IPS-20b (cell line): ENCODE measurements around the gene THSD4.
A peak's percentile ranks its signal among the peaks of the same experiment; 100 is the strongest.

Experiments used
- H3K27ac ChIP-seq: one replicate; pipeline ENCODE4 v1.5.1; 2013; ENCODE audit warnings: low read length
- H3K27me3 ChIP-seq: 2 replicates; pipeline ENCODE4 v1.6.1; 2013; ENCODE audit warnings: mild to moderate bottlenecking, low read length, inconsistent platforms; ENCODE audit not compliant: insufficient read depth
- H3K36me3 ChIP-seq: 2 replicates; pipeline ENCODE4 v1.6.1; 2013; ENCODE audit warnings: low read depth, mild to moderate bottlenecking, inconsistent platforms, low read length, moderate library complexity; ENCODE audit not compliant: insufficient read depth
- H3K4me1 ChIP-seq: 2 replicates; pipeline ENCODE4 v1.6.1; 2013; ENCODE audit warnings: mild to moderate bottlenecking, control low read depth, inconsistent platforms, low read length, moderate library complexity; ENCODE audit not compliant: insufficient read depth
- H3K4me3 ChIP-seq: 2 replicates; pipeline ENCODE4 v1.5.1; 2013; ENCODE audit warnings: mild to moderate bottlenecking, low read length, inconsistent platforms
- H3K9ac ChIP-seq: 2 replicates; pipeline ENCODE4 v1.6.1; 2013; ENCODE audit warnings: low read depth, mild to moderate bottlenecking, inconsistent platforms, low read length, moderate library complexity
- H3K9me3 ChIP-seq: 2 replicates; pipeline ENCODE4 v1.6.1; 2013; ENCODE audit warnings: mild to moderate bottlenecking, low read depth, low read length, inconsistent platforms; ENCODE audit not compliant: insufficient read depth

Gene THSD4

DNA sequence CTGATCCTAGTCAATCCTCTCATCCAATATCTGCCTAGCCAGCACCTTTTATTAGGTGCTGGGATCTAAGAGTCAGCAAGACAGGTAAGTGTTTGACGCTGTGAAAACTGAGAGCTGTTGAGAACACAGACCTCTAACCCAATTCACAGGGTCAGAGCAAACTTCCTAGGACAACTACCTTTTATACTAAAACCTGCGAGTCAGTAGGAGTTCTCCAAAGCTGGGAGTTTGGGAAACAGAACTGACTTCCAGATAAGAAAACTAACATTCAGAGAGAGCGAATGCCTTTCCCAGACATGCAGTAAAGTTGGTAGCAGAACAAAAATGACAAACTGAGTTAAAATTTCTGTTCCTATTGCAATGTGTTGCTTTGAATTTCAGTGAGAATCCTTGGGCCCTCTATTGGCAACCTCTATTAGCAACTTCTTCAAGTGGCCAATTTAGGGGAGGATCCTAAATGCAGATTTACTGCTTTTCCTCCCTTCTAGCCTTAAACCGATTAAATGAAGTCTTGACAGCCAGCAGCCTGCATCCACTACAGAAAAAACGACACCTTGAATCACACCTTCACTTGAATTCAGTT is 706.4 kb downstream of the THSD4 start:
- 0 out of 2 replicates have a peak, but pooled peaks cover 3% of the 10 kb centered on the region for H3K36me3 ChIP-seq
- H3K9ac ChIP-seq, result no peak overlapping the region
- no peaks in the 10 kb centered on the region for H3K27me3 ChIP-seq
- H3K9me3 ChIP-seq, result peaks cover 18% of the 10 kb centered on the region
- peaks cover 8% of the 10 kb centered on the region for H3K4me1 ChIP-seq
- no peak overlapping the region for H3K4me3 ChIP-seq
- H3K27ac ChIP-seq, result no peak overlapping the region

GRCh38 chr15:71822890-71823630 is 707.8 kb downstream of the THSD4 start:
- Histone ChIP-seq H3K9ac (no peak overlapping the region), H3K27ac (no peak overlapping the region), H3K36me3 (peaks cover 17% of the 10 kb centered on the region; the same call in 1 of the 2 replicates), H3K4me1 (peaks cover 12% of the 10 kb centered on the region), H3K9me3 (peaks cover 18% of the 10 kb centered on the region), H3K27me3 (no peaks in the 10 kb centered on the region), H3K4me3 (no peak overlapping the region)

GRCh38 chr15:71823801-71824200 is 708.5 kb downstream of the THSD4 start:
- Histone ChIP-seq H3K4me3 (no peak overlapping the region), H3K4me1 (peaks cover 12% of the 10 kb centered on the region), H3K9ac (no peak overlapping the region), H3K9me3 (peaks cover 18% of the 10 kb centered on the region), H3K27me3 (no peaks in the 10 kb centered on the region), H3K27ac (no peak overlapping the region), H3K36me3 (peaks cover 17% of the 10 kb centered on the region; the same call in 1 of the 2 replicates)

- no peak overlapping the region for H3K9ac ChIP-seq
- H3K4me1 ChIP-seq, result peaks cover 12% of the 10 kb centered on the region
- no peak overlapping the region for H3K27ac ChIP-seq
- no peak overlapping the region for H3K4me3 ChIP-seq
- H3K36me3 ChIP-seq, result peaks cover 17% of the 10 kb centered on the region; the same call in 1 of the 2 replicates
- H3K27me3 ChIP-seq, result no peaks in the 10 kb centered on the region
- peaks cover 16% of the 10 kb centered on the region; the same call in 1 of the 2 replicates for H3K9me3 ChIP-seq
These were observed 709.9 kb downstream of the THSD4 start for GRCh38 chr15:71825021-71825730.

DNA sequence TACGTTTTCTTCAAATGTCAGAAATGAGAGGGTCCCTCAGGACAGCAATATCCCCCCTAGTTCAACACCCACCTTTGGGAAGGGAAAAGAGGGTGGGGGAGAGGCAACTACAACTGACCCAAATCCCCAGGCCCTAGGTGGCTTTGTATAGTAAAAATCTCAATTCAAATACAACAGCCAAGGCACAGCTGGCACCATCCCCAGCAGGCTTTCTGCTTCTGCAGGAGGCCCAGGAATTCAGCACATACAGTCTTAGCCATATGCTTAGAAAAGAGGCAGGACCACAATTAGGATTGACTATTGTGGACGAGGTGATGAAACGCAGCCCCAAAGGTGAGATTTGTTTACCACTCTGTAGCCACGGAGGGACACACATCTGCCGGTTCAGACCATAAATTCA is 710.9 kb downstream of the THSD4 start:
- Histone ChIP-seq H3K27ac (peak overlapping the region; percentile 37), H3K9ac (no peak overlapping the region), H3K9me3 (peaks cover 16% of the 10 kb centered on the region; the same call in 1 of the 2 replicates), H3K4me3 (peak overlapping the region; percentile 24; the same call in 1 of the 2 replicates), H3K4me1 (peaks cover 12% of the 10 kb centered on the region), H3K27me3 (no peaks in the 10 kb centered on the region), H3K36me3 (peaks cover 17% of the 10 kb centered on the region; the same call in 1 of the 2 replicates)

DNA sequence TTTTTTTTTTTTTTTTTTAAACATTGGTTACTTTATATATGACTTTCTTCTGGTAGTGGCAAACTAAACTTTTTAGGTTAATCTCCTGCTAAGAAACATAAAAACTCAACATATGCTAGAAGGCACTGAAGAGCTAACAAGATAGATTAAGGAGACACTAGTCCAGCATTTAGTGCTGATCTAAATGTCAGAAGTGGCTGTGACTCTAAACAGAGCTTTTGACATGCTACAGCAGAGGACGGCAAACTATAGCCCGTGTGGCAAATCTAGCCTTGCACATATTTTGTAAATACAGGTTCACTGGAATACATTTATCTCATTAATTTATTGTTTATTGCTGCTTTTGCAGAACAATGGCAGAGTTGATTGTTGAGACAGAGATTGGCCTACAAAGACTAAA is 715.7 kb downstream of the THSD4 start:
- Histone ChIP-seq H3K4me3 (no peak overlapping the region), H3K4me1 (peaks cover 10% of the 10 kb centered on the region)

More for the DNA sequence above, 715.7 kb downstream of the THSD4 start:
- H3K27me3 ChIP-seq, result no peaks in the 10 kb centered on the region
- no peaks in the 10 kb centered on the region for H3K9me3 ChIP-seq
- no peak overlapping the region for H3K27ac ChIP-seq
- no peak overlapping the region for H3K9ac ChIP-seq
- H3K36me3 ChIP-seq, result peaks cover 17% of the 10 kb centered on the region; the same call in 1 of the 2 replicates
